HUDEP-2 (cell line): ENCODE measurements around the gene KLK10.
"Not testable (repeated sequence)": the region's sequence is repeated elsewhere in the genome, so short reads cannot be mapped to it uniquely, and the experiment has no call there.

Experiments used
- DNase-seq, 76 experiments: peaks; one replicate each; lab custom pipeline; 2025; ENCODE audit not compliant: unreplicated experiment in 76 of 76; lab: John Stamatoyannopoulos, UW

Gene KLK10

GRCh38 chr19:50972795-50973376, 46.6 kb downstream of the KLK10 start:
- no peak for DNase-seq

- not testable (repeated sequence) for DNase-seq
These were observed 49.7 kb downstream of the KLK10 start for GRCh38 chr19:50969810-50970209.

- no peak for DNase-seq
These were observed 50.1 kb downstream of the KLK10 start, which contains the start of gene KLK6 for GRCh38 chr19:50969413-50969760. Gene KLK6, minus strand, starts transcription at chr19:50969591. Its CDS starts 1,487 bp downstream, at chr19:50968104.

- no peak for DNase-seq
These were observed 50.6 kb downstream of the KLK10 start for GRCh38 chr19:50968716-50969412.

- DNase-seq, result no peak
These were observed 51.4 kb downstream of the KLK10 start for GRCh38 chr19:50967929-50968715.

GRCh38 chr19:50964266-50964665, 55.2 kb downstream of the KLK10 start:
- no peak for DNase-seq

- DNase-seq, result no peak
These were observed 56.1 kb downstream of the KLK10 start for GRCh38 chr19:50963381-50963780.
